GM23338 (cell line): ENCODE results near the gene CMTM2. TPM values are rescaled to one million over a fixed set of nuclear protein-coding genes. Genes with fewer than 3 reads are reported as not detected.

Source experiments
- ATAC-seq: fragments of 200-7000 bp; cut with Tn5 transposase; 3 replicates; pipeline ENCODE4 v1.9.1; 2020
- DNase-seq: peaks from one replicate; pipeline ENCODE4 v3.0.0-alpha.2; 2015; ENCODE audit warnings: low spot score
- H2AFZ ChIP-seq: fragments of 200-600 bp; sonication (generic); 2 replicates; pipeline ENCODE4 v1.8.0; 2016; ENCODE audit warnings: antibody characterized with exemption, mild to moderate bottlenecking, moderate library complexity
- H3F3A ChIP-seq: fragments of 200-600 bp; sonication (generic); replicated peaks from 2 replicates; pipeline ENCODE4 v1.8.0; 2017; ENCODE audit warnings: antibody characterized with exemption, mixed run types, low read depth
- H3K27ac ChIP-seq: fragments of 200-600 bp; sonication (generic); 2 replicates; pipeline ENCODE4 v1.6.1; 2016; ENCODE audit warnings: low read depth
- H3K27me3 ChIP-seq: fragments of 200-600 bp; sonication (generic); 2 replicates; pipeline ENCODE4 v1.8.0; 2016; ENCODE audit warnings: mild to moderate bottlenecking, mixed run types, moderate library complexity; ENCODE audit not compliant: insufficient read depth
- H3K36me3 ChIP-seq: fragments of 200-600 bp; sonication (generic); 2 replicates; pipeline ENCODE4 v1.8.0; 2016; ENCODE audit warnings: mild to moderate bottlenecking; ENCODE audit not compliant: insufficient read depth
- H3K4me1 ChIP-seq: fragments of 200-600 bp; sonication (generic); 2 replicates; pipeline ENCODE4 v1.8.0; 2016; ENCODE audit warnings: mild to moderate bottlenecking, moderate library complexity; ENCODE audit not compliant: insufficient read depth
- H3K4me2 ChIP-seq: fragments of 200-600 bp; sonication (generic); 2 replicates; pipeline ENCODE4 v1.7.1; 2017; ENCODE audit warnings: mixed run types
- H3K4me3 ChIP-seq: fragments of 200-600 bp; sonication (generic); 2 replicates; pipeline ENCODE4 v1.6.1; 2016; ENCODE audit warnings: mixed run types
- H3K79me2 ChIP-seq: fragments of 200-600 bp; sonication (generic); replicated peaks from 2 replicates; pipeline ENCODE4 v1.8.0; 2017; ENCODE audit warnings: mild to moderate bottlenecking; ENCODE audit not compliant: insufficient read depth
- H3K9me2 ChIP-seq: fragments of 200-600 bp; sonication (generic); 2 replicates; pipeline ENCODE4 v1.8.0; 2017; ENCODE audit not compliant: insufficient read depth
- H4K20me1 ChIP-seq: fragments of 200-600 bp; sonication (generic); replicated peaks from 2 replicates; pipeline ENCODE4 v1.8.0; 2017; ENCODE audit warnings: mild to moderate bottlenecking; ENCODE audit not compliant: insufficient read depth
- H3K27ac Mint-ChIP-seq: 2 replicates; pipeline ENCODE4 v1.8.0; 2020; ENCODE audit warnings: inconsistent platforms, mild to moderate bottlenecking, moderate library complexity, mixed read lengths
- H3K27me3 Mint-ChIP-seq: 3 replicates; pipeline ENCODE4 v1.8.0; 2022; ENCODE audit warnings: low read depth, mild to moderate bottlenecking, moderate library complexity, mixed read lengths, inconsistent platforms; ENCODE audit not compliant: insufficient read depth, poor library complexity
- H3K36me3 Mint-ChIP-seq: 3 replicates; pipeline ENCODE4 v1.8.0; 2021; ENCODE audit warnings: low read depth, mild to moderate bottlenecking, inconsistent platforms, moderate library complexity, mixed read lengths
- H3K4me1 Mint-ChIP-seq: 3 replicates; pipeline ENCODE4 v1.8.0; 2020; ENCODE audit warnings: mild to moderate bottlenecking, inconsistent platforms, mixed read lengths
- H3K4me3 Mint-ChIP-seq: 3 replicates; pipeline ENCODE4 v1.8.0; 2021; ENCODE audit warnings: moderate library complexity, mild to moderate bottlenecking, inconsistent platforms, mixed read lengths
- H3K9me3 Mint-ChIP-seq: 3 replicates; pipeline ENCODE4 v1.8.0; 2020; ENCODE audit warnings: moderate library complexity, mild to moderate bottlenecking, inconsistent platforms, mixed read lengths
- CREB1 ChIP-seq: fragments of 250-450 bp; sonication (Bioruptor Pico); IDR thresholded peaks from 2 replicates; pipeline ENCODE4 v1.5.0; 2020; ENCODE audit warnings: low read depth, mild to moderate bottlenecking, moderate library complexity
- EZH2 ChIP-seq: fragments of 200-600 bp; sonication (generic); IDR thresholded peaks from one replicate; pipeline ENCODE4 v1.8.0; 2017; ENCODE audit warnings: antibody characterized with exemption, mild to moderate bottlenecking, low read depth; ENCODE audit not compliant: unreplicated experiment
- EZH2phosphoT487 ChIP-seq: fragments of 200-600 bp; sonication (generic); IDR thresholded peaks from one replicate; pipeline ENCODE4 v1.8.1; 2018; ENCODE audit warnings: antibody characterized with exemption; ENCODE audit not compliant: unreplicated experiment
- POLR2AphosphoS5 ChIP-seq: IDR thresholded peaks from 2 replicates; pipeline ENCODE4 v1.6.1; 2016; ENCODE audit warnings: antibody characterized with exemption, low read depth
- STAT1 ChIP-seq: IDR thresholded peaks from one replicate; pipeline ENCODE4 v1.6.1; 2016; ENCODE audit warnings: antibody characterized with exemption; ENCODE audit not compliant: unreplicated experiment
- ZNF114 ChIP-seq: fragments of 250-450 bp; sonication (Bioruptor Pico); IDR thresholded peaks from 2 replicates; pipeline ENCODE4 v1.5.0; 2020; ENCODE audit warnings: mild to moderate bottlenecking, moderate library complexity
- polyA plus RNA-seq: library from polyadenylated mRNA; unstranded; fragments of >200 nt; fragmentation: Nextera tagmentation; extraction: Ambion mirVana; gene quantifications from 2 replicates; pipeline ENCODE4 v1.2.1, GENCODE V29; 2016
- total RNA-seq: library from RNA; depleted of rRNA; stranded (reverse); fragments of >200 nt; shearing (Covaris generic); gene quantifications from 2 replicates; pipeline ENCODE4 v1.2.3, GENCODE V29; 2014
- TF ChIP-seq, protein P1 (sequence below): IDR thresholded peaks from one replicate; pipeline ENCODE4 v1.6.1; 2018; ENCODE audit warnings: antibody characterized with exemption; ENCODE audit not compliant: unreplicated experiment

Gene CMTM2
- total and polyA plus RNA-seq, 2 experiments from 2014 or later, result not detected

DNA sequence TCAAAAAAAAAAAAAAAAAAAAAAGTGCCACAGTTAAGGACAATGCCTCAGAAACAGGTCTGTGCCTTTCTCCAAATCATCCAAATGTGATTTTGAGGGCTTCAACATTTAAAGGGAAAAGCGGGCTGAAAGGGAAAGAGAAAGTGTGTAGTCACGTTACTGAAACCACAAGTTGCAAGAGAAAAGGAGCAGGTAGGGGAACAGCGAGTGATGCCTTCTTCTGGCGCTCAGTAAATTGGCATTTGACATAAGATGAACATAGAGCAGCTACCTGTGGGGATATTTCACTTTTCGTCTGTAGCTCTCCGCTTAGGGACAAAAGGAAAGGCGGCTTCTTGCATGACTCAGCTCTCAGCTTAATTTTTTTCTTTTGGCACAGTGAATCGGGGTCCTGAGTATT, 11.1 kb downstream of the CMTM2 start:
- H3K27ac Mint-ChIP-seq, result no peak overlapping the region
- Histone ChIP-seq H3F3A (no peaks in the 10 kb centered on the region), H3K9me2 (no peaks in the 10 kb centered on the region), H2AFZ (no peak overlapping the region), H3K27me3 (no peaks in the 10 kb centered on the region), H3K79me2 (no peaks in the 10 kb centered on the region), H4K20me1 (no peaks in the 10 kb centered on the region), H3K27ac (no peak overlapping the region), H3K4me3 (no peak overlapping the region), H3K4me2 (no peak overlapping the region), H3K4me1 (peaks cover 3% of the 10 kb centered on the region; the same call in 1 of the 2 replicates), H3K36me3 (no peaks in the 10 kb centered on the region)
- H3K27me3 Mint-ChIP-seq, result peaks cover 13% of the 10 kb centered on the region
- peaks cover 26% of the 10 kb centered on the region for H3K4me1 Mint-ChIP-seq
- no peak for ATAC-seq
- no peak for TF ChIP-seq ZNF114
- H3K36me3 Mint-ChIP-seq, result no peaks in the 10 kb centered on the region
- H3K9me3 Mint-ChIP-seq, result no peaks in the 10 kb centered on the region
- no peak for DNase-seq
- no peak overlapping the region for H3K4me3 Mint-ChIP-seq

DNA sequence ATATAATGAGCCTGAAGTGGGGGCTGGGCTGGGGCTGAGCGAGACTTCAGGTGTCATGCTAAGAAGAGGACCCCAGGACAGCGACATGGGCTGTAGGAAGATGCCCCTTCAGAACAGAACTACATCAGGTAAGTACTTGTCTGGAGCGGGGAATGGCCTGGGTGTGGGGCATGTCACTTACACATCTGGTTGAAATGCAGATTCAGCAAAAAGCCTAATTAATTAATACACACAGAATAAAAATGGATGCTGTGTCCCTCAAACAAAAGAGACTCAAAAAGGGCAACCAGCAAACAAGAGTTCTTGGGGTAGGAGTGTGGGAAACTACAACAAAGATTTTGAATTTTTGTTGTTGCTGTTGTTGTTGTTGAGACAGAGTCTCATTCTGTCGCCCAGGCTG, 11.8 kb downstream of the CMTM2 start:
- Histone ChIP-seq H3K9me2 (no peaks in the 10 kb centered on the region), H3K36me3 (no peaks in the 10 kb centered on the region), H3K4me2 (no peak overlapping the region), H3K27me3 (no peaks in the 10 kb centered on the region), H3K27ac (no peak overlapping the region), H3K79me2 (no peaks in the 10 kb centered on the region), H4K20me1 (no peaks in the 10 kb centered on the region), H3K4me3 (no peak overlapping the region), H3F3A (no peaks in the 10 kb centered on the region), H2AFZ (no peak overlapping the region), H3K4me1 (peaks cover 3% of the 10 kb centered on the region; the same call in 1 of the 2 replicates)
- H3K36me3 Mint-ChIP-seq, result no peaks in the 10 kb centered on the region
- no peak for DNase-seq
- no peak for ATAC-seq
- H3K4me1 Mint-ChIP-seq, result peaks cover 19% of the 10 kb centered on the region
- TF ChIP-seq STAT1, result no peak
- TF ChIP-seq, protein P1, sequence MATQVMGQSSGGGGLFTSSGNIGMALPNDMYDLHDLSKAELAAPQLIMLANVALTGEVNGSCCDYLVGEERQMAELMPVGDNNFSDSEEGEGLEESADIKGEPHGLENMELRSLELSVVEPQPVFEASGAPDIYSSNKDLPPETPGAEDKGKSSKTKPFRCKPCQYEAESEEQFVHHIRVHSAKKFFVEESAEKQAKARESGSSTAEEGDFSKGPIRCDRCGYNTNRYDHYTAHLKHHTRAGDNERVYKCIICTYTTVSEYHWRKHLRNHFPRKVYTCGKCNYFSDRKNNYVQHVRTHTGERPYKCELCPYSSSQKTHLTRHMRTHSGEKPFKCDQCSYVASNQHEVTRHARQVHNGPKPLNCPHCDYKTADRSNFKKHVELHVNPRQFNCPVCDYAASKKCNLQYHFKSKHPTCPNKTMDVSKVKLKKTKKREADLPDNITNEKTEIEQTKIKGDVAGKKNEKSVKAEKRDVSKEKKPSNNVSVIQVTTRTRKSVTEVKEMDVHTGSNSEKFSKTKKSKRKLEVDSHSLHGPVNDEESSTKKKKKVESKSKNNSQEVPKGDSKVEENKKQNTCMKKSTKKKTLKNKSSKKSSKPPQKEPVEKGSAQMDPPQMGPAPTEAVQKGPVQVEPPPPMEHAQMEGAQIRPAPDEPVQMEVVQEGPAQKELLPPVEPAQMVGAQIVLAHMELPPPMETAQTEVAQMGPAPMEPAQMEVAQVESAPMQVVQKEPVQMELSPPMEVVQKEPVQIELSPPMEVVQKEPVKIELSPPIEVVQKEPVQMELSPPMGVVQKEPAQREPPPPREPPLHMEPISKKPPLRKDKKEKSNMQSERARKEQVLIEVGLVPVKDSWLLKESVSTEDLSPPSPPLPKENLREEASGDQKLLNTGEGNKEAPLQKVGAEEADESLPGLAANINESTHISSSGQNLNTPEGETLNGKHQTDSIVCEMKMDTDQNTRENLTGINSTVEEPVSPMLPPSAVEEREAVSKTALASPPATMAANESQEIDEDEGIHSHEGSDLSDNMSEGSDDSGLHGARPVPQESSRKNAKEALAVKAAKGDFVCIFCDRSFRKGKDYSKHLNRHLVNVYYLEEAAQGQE, result no peak
- TF ChIP-seq EZH2phosphoT487, result no peak
- no peak for TF ChIP-seq ZNF114
- TF ChIP-seq POLR2AphosphoS5, result no peak
- no peaks in the 10 kb centered on the region for H3K9me3 Mint-ChIP-seq
- no peak overlapping the region for H3K4me3 Mint-ChIP-seq
- H3K27me3 Mint-ChIP-seq, result peaks cover 13% of the 10 kb centered on the region
- H3K27ac Mint-ChIP-seq, result no peak overlapping the region

DNA sequence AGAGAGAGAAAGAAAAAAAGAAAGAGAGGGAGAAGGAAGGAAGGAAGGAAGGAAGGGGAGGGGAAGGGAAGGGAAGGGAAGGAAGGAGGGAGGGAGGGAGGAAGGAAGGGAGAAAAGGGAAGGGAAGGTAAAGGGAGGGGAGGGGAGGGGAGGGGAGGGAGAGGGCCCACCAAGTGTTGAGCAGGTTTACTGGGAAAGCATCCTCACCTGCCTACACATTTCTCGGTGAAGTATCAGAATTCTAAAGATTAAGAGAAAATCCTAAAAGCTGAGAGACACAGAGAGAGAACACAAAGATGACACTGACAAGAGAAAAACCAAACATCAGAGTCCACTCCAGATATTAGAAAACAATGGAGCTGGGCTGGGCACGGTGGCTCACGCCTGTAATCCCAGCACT, 13.0 kb downstream of the CMTM2 start:
- ATAC-seq, result no peak
- H3K4me2 ChIP-seq, result no peak overlapping the region
- peaks cover 13% of the 10 kb centered on the region; the same call in 2 of the 3 replicates for H3K4me1 Mint-ChIP-seq
- no peaks in the 10 kb centered on the region for H3K9me3 Mint-ChIP-seq
- TF ChIP-seq EZH2 (no peak), CREB1 (CRISPR knock-in tag) (no peak)
- no peaks in the 10 kb centered on the region for H3F3A ChIP-seq
- no peak for DNase-seq
- no peaks in the 10 kb centered on the region for H3K27me3 ChIP-seq
- no peak overlapping the region for H3K4me3 ChIP-seq
- H3K27me3 Mint-ChIP-seq, result peaks cover 12% of the 10 kb centered on the region
- no peak overlapping the region for H3K27ac Mint-ChIP-seq
- H3K4me1 ChIP-seq, result peaks cover 3% of the 10 kb centered on the region; the same call in 1 of the 2 replicates
- H2AFZ ChIP-seq, result no peak overlapping the region
- H3K36me3 ChIP-seq, result no peaks in the 10 kb centered on the region
- H3K9me2 ChIP-seq, result no peaks in the 10 kb centered on the region
- no peaks in the 10 kb centered on the region for H3K36me3 Mint-ChIP-seq
- H3K79me2 ChIP-seq, result no peaks in the 10 kb centered on the region
- no peak overlapping the region for H3K27ac ChIP-seq
- no peaks in the 10 kb centered on the region for H4K20me1 ChIP-seq
- no peak overlapping the region for H3K4me3 Mint-ChIP-seq
